Spleen (tissue), 11 donors: ENCODE data around the gene COL12A1. TPM values are rescaled to one million over a fixed set of nuclear protein-coding genes. Genes with fewer than 3 reads are reported as not detected.

ENCODE experiments used
- DNase-seq: peaks from one replicate; pipeline ENCODE4 v3.0.0-alpha.2; 2020
- H3K27ac ChIP-seq, 8 donors: fragments of 200-600 bp; sonication (generic) in 7 of 8; 1 replicate in 4 of 8; 2 replicates in 4 of 8; pipeline versions ENCODE4 v1.5.0 to v1.8.0; 2016 to 2021; ENCODE audit warnings: inconsistent platforms in 4 of 8, mild to moderate bottlenecking in 4 of 8, moderate library complexity in 1 of 8
- H3K27me3 ChIP-seq, 7 donors: fragments of 200-600 bp; sonication (generic) in 6 of 7; replicated peaks in 1 of 7; 1 replicate in 4 of 7; 2 replicates in 3 of 7; pipeline versions ENCODE4 v1.5.0 to v1.8.0; 2016 to 2021; ENCODE audit warnings: inconsistent platforms in 3 of 7, mild to moderate bottlenecking in 1 of 7
- H3K36me3 ChIP-seq, 6 donors: fragments of 200-600 bp; sonication (generic) in 5 of 6; 1 replicate in 4 of 6; 2 replicates in 2 of 6; pipeline versions ENCODE4 v1.5.0 to v1.8.0; 2016 to 2021; ENCODE audit warnings: inconsistent platforms in 2 of 6
- H3K4me1 ChIP-seq, 6 donors: fragments of 200-600 bp; sonication (generic) in 5 of 6; 1 replicate in 3 of 6; 2 replicates in 3 of 6; pipeline versions ENCODE4 v1.5.0 to v1.8.0; 2016 to 2021; ENCODE audit warnings: inconsistent platforms in 3 of 6
- H3K4me3 ChIP-seq, 8 donors: fragments of 200-600 bp; sonication (generic) in 7 of 8; 1 replicate in 4 of 8; 2 replicates in 4 of 8; pipeline versions ENCODE4 v1.5.0 to v1.8.0; 2016 to 2021; ENCODE audit warnings: inconsistent platforms in 4 of 8, mild to moderate bottlenecking in 4 of 8, moderate library complexity in 2 of 8
- H3K9me3 ChIP-seq, 8 donors: fragments of 200-600 bp; sonication (generic) in 7 of 8; 1 replicate in 4 of 8; 2 replicates in 4 of 8; pipeline versions ENCODE4 v1.5.0 to v1.8.0; 2016 to 2021; ENCODE audit warnings: inconsistent platforms in 4 of 8
- POLR2A ChIP-seq, 3 donors: fragments of 450-650 bp; IDR thresholded peaks; one replicate each; pipeline ENCODE4 v1.5.1; 2017; ENCODE audit warnings: antibody characterized with exemption in 3 of 3, mild to moderate bottlenecking in 1 of 3
- POLR2AphosphoS5 ChIP-seq, 3 donors: sonication (generic); formaldehyde crosslinking; IDR thresholded peaks; one replicate each; pipeline ENCODE4 v1.5.1; 2017; ENCODE audit warnings: antibody characterized with exemption in 3 of 3
- WGBS, 5 donors: extraction: QIAGEN DNeasy Blood & Tissue Kit in 3 of 5; methylation state at CpG; one replicate each; pipeline versions ENCODE4 v1.1.5 to v1.1.7; 2013 to 2018; 5-methylcytosine and 5-hydroxymethylcytosine counted together
- intact Hi-C: fragments of 100-400 bp; cut with DNase I; formaldehyde crosslinking; loops from one replicate; pipeline ENCODE4 v1.15.0; 2023; ENCODE audit warnings: low total_unique reads
- polyA plus RNA-seq, 3 donors: library from polyadenylated mRNA; stranded (reverse); fragments of 200-250 nt; gene quantifications; one replicate each; pipeline ENCODE4 v1.2.1, GENCODE V29; 2013
- total RNA-seq, 7 donors: library from RNA; depleted of rRNA in 3 of 7; stranded (reverse); fragments of >200 nt in 3 of 7; fragmentation: NEBNext Ultra II Directional in 4 of 7; extraction: Animal tissue kit (Norgen Biotek cat#: 25700) in 4 of 7; gene quantifications; one replicate each; pipeline versions ENCODE4 v1.1.0 to v1.2.1, GENCODE V29; 2016 to 2021
- TF ChIP-seq, protein P1 (sequence below), 11 experiments: fragments of 200-600 bp in 7 of 11; fragments of 450-650 bp in 4 of 11; sonication (generic) in 4 of 11; IDR thresholded peaks in 8 of 11; conservative IDR thresholded peaks in 3 of 11; 1 replicate in 7 of 11; 2 replicates in 4 of 11; pipeline versions ENCODE4 v1.4.0 to v1.8.0; 2016 to 2021; ENCODE audit warnings: antibody characterized with exemption in 11 of 11, inconsistent platforms in 4 of 11, mild to moderate bottlenecking in 1 of 11
- donor health status: healthy with polysubstance abuse.
- donor health status: DM: no; HTN: no; CAD: no; lungs with moderate emphysema.
- donor health status: DM: no; HTN: no; CAD: no.
- donor health status: Bipolar disorder and iron deficiency.
- donor health status: healthy.
- donor health status: DM: no; HTN: no; CAD: no.
- donor health status: DM: yes; HTN: yes; CAD: no.

Gene COL12A1
- total and polyA plus RNA-seq, 10 donors, result 2.5 to 32.6 (median 21.2) TPM

DNA sequence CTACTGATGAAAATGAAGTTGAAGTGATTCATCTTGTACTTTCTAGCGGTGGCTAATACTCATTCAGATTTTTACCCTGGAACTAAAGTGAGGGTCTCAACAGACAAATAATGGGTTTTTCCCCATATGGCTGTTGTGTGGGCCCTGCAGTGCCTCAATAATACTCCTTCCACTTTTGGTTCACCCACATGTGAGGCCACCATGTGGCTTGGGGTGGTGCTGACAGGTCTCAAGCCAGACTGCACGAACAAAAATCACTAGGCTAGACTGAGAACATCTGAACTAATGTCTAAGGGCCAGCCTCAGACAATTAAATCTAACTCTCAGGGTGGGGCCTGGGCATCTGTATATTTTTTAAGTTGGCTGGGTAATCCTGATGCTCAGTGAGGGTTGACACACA, 7.9 kb upstream of the COL12A1 start:
- TF ChIP-seq, protein P1, sequence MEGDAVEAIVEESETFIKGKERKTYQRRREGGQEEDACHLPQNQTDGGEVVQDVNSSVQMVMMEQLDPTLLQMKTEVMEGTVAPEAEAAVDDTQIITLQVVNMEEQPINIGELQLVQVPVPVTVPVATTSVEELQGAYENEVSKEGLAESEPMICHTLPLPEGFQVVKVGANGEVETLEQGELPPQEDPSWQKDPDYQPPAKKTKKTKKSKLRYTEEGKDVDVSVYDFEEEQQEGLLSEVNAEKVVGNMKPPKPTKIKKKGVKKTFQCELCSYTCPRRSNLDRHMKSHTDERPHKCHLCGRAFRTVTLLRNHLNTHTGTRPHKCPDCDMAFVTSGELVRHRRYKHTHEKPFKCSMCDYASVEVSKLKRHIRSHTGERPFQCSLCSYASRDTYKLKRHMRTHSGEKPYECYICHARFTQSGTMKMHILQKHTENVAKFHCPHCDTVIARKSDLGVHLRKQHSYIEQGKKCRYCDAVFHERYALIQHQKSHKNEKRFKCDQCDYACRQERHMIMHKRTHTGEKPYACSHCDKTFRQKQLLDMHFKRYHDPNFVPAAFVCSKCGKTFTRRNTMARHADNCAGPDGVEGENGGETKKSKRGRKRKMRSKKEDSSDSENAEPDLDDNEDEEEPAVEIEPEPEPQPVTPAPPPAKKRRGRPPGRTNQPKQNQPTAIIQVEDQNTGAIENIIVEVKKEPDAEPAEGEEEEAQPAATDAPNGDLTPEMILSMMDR (IDR thresholded peaks at IDR 0.05 in 8 of 11, conservative IDR thresholded peaks at IDR 0.05 in 3 of 11), result no peak
- TF ChIP-seq POLR2AphosphoS5 (IDR thresholded peaks at IDR 0.05), result no peak
- no peak for TF ChIP-seq POLR2A (IDR thresholded peaks at IDR 0.05)
- 65 to 84% (median 69%) methylated on average over 2 of the region's 2 CpGs for WGBS, 5 donors
- peaks cover 0 to 35% (median 7%) of the 10 kb centered on the region in 7 donors for H3K27me3 ChIP-seq
- H3K4me1 ChIP-seq, result peaks cover 0 to 10% (median 4%) of the 10 kb centered on the region in 6 donors
- H3K36me3 ChIP-seq, result no peaks in the 10 kb centered on the region
- H3K4me3 ChIP-seq, result no peak overlapping the region
- intact Hi-C loops, result loop anchor here (5.0 kb wide), 1 partner anchor 1476 kb away; no protein-coding TSS in a partner anchor
- no peak overlapping the region for H3K27ac ChIP-seq
- no peaks in the 10 kb centered on the region for H3K9me3 ChIP-seq
- no peak for DNase-seq

GRCh38 chr6:75213112-75213511, 7.3 kb upstream of the COL12A1 start:
- intact Hi-C loops, result loop anchor here (5.0 kb wide), 1 partner anchor 1476 kb away; no protein-coding TSS in a partner anchor
- Histone ChIP-seq H3K36me3 (no peaks in the 10 kb centered on the region), H3K4me3 (no peak overlapping the region), H3K9me3 (no peaks in the 10 kb centered on the region), H3K27me3 (peaks cover 0 to 41% (median 12%) of the 10 kb centered on the region in 7 donors), H3K4me1 (peaks cover 6 to 16% (median 10%) of the 10 kb centered on the region in 6 donors), H3K27ac (no peak overlapping the region)
- no peak for DNase-seq
- TF ChIP-seq, protein P1 (IDR thresholded peaks at IDR 0.05 in 8 of 11, conservative IDR thresholded peaks at IDR 0.05 in 3 of 11), result peak in 1 of 11 experiments; percentile 8
- TF ChIP-seq POLR2A (IDR thresholded peaks at IDR 0.05) (no peak), POLR2AphosphoS5 (IDR thresholded peaks at IDR 0.05) (no peak)
- WGBS, 5 donors, result 0 to 10% (median 4%) methylated on average over 1 of the region's 1 CpG

DNA sequence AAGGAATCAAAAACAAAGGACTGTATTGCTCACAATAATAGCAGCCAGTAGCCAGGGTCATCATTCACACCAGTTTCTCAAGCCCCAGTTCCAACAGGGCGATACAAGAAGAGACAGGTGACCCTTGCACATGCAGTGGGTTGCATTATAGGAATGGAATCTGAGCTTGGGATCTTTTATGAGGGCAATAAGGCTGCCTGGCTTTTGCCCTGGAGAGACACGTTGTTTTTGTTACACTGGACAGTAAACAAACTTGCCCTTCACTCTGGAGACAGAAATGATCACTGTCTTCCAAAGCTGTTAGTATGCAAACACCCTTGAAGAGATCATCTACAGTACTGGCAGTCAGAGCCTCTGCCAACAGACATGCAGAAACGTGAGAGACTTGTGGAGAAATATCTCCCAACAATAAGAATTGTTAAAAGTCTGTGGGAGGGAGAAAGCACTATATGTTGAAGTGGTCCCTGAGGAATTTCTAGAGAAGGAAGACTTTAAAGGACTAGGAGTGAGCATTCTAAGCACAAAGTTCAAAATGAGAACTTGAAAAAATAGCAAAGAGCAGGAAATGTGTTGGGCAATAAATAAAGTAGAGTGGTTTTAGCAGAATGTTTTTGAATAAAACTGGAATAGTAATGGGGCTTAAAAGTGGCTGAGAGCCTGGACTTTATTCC, 6.2 kb upstream of the COL12A1 start:
- no peak overlapping the region for H3K4me3 ChIP-seq
- H3K27ac ChIP-seq, result no peak overlapping the region
- H3K27me3 ChIP-seq, result peaks cover 3 to 51% (median 21%) of the 10 kb centered on the region in 7 donors
- no peak for DNase-seq
- TF ChIP-seq POLR2A (IDR thresholded peaks at IDR 0.05) (no peak), POLR2AphosphoS5 (IDR thresholded peaks at IDR 0.05) (no peak)
- TF ChIP-seq, protein P1 (IDR thresholded peaks at IDR 0.05 in 8 of 11, conservative IDR thresholded peaks at IDR 0.05 in 3 of 11), result no peak
- H3K36me3 ChIP-seq, result no peaks in the 10 kb centered on the region
- intact Hi-C loops, result loop anchor here (5.0 kb wide), 1 partner anchor 1475 kb away; no protein-coding TSS in a partner anchor
- peaks cover 9 to 26% (median 19%) of the 10 kb centered on the region in 6 donors for H3K4me1 ChIP-seq
- WGBS, 5 donors, result 22 to 36% (median 33%) methylated on average over 2 to 3 of the region's 3 CpGs
- no peaks in the 10 kb centered on the region for H3K9me3 ChIP-seq
